ENCODE results near the gene RIBC1.

Gene RIBC1

DNA sequence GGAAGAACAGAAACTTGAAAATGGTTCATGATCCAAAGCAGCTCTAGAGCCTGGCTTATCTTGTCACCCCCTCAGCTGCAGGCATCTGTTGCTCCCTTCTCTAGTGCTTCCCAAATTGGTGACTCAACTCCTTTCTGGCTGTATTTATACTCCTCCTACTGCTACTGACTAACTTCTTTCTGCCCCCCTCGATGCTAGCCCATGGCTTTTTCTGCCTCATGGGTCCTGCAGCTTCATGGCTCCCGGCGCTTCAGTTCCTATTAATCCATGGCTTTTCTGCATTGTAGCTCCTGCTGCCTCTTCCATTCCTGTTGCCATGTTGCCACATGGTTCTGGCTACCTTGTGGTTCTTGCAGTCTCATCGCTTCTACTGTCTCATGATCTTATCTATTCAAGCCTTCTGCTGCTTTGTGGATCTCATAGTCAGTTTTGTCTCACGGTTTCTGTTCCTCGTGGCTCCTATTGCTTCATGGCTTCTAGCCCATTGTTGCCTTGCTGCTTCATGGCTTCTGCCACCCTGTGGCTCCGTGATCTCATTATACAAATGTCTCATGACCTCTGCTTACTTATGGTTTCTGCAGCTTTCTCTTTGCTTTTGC, 48.4 kb upstream of the RIBC1 start (continued):
- TF ChIP-seq ZNF76 (tag by site-specific recombination; IDR thresholded peaks at IDR 0.05; ENCODE audit: borderline replicate concordance, low read depth) (no peak), ZBTB11 (tag by site-specific recombination; conservative IDR thresholded peaks at IDR 0.05; ENCODE audit: low read depth) (no peak), AEBP2 (tag by site-specific recombination; IDR thresholded peaks at IDR 0.05; ENCODE audit: borderline replicate concordance) (no peak), SCRT1 (tag by site-specific recombination; IDR thresholded peaks at IDR 0.05; ENCODE audit: borderline replicate concordance) (peak; percentile 71), ZNF426 (tag by site-specific recombination; IDR thresholded peaks at IDR 0.05) (no peak), ZNF585B (tag by site-specific recombination; IDR thresholded peaks at IDR 0.05) (no peak), ZNF768 (tag by site-specific recombination; IDR thresholded peaks at IDR 0.05) (no peak), KLF9 (tag by site-specific recombination; IDR thresholded peaks at IDR 0.05; ENCODE audit: low read depth) (no peak), ZBTB21 (tag by site-specific recombination; IDR thresholded peaks at IDR 0.05) (no peak), ZNF239 (tag by site-specific recombination; IDR thresholded peaks at IDR 0.05) (no peak), ZNF600 (tag by site-specific recombination; IDR thresholded peaks at IDR 0.05) (peak; percentile 17; the same call in 1 of the 2 replicates), ZNF830 (tag by site-specific recombination; IDR thresholded peaks at IDR 0.05; ENCODE audit: low read depth) (no peak), ZNF302 (tag by site-specific recombination; IDR thresholded peaks at IDR 0.05; ENCODE audit: low read depth) (no peak), ZNF248 (tag by site-specific recombination; IDR thresholded peaks at IDR 0.05) (no peak), ZNF596 (tag by site-specific recombination; IDR thresholded peaks at IDR 0.05) (no peak), SCRT2 (tag by site-specific recombination; IDR thresholded peaks at IDR 0.05) (peak; percentile 92), ZNF785 (tag by site-specific recombination; IDR thresholded peaks at IDR 0.05) (no peak), ZNF211 (tag by site-specific recombination; IDR thresholded peaks at IDR 0.05; ENCODE audit: low read depth) (no peak), ZNF174 (tag by site-specific recombination; IDR thresholded peaks at IDR 0.05) (no peak), SP3 (tag by site-specific recombination; IDR thresholded peaks at IDR 0.05) (no peak), ZNF560 (tag by site-specific recombination; IDR thresholded peaks at IDR 0.05; ENCODE audit: borderline replicate concordance) (no peak), ZNF610 (tag by site-specific recombination; IDR thresholded peaks at IDR 0.05; ENCODE audit: borderline replicate concordance) (no peak), ZNF324 (tag by site-specific recombination; IDR thresholded peaks at IDR 0.05) (no peak), ZNF391 (tag by site-specific recombination; IDR thresholded peaks at IDR 0.05; ENCODE audit: borderline replicate concordance, low read depth) (no peak), WT1 (tag by site-specific recombination; IDR thresholded peaks at IDR 0.05) (no peak), ZNF140 (tag by site-specific recombination; IDR thresholded peaks at IDR 0.05) (no peak), KLF1 (tag by site-specific recombination; IDR thresholded peaks at IDR 0.05) (no peak), ZNF473 (tag by site-specific recombination; IDR thresholded peaks at IDR 0.05) (no peak), GLIS2 (tag by site-specific recombination; IDR thresholded peaks at IDR 0.05) (peak; percentile 62; the same call in 1 of the 2 replicates), ZNF48 (tag by site-specific recombination; IDR thresholded peaks at IDR 0.05) (no peak), ZNF24 (tag by site-specific recombination; IDR thresholded peaks at IDR 0.05) (no peak), OSR2 (tag by site-specific recombination; IDR thresholded peaks at IDR 0.05) (peak; percentile 74), ZNF133 (tag by site-specific recombination; IDR thresholded peaks at IDR 0.05) (no peak)
- TF ChIP-seq, protein P1, sequence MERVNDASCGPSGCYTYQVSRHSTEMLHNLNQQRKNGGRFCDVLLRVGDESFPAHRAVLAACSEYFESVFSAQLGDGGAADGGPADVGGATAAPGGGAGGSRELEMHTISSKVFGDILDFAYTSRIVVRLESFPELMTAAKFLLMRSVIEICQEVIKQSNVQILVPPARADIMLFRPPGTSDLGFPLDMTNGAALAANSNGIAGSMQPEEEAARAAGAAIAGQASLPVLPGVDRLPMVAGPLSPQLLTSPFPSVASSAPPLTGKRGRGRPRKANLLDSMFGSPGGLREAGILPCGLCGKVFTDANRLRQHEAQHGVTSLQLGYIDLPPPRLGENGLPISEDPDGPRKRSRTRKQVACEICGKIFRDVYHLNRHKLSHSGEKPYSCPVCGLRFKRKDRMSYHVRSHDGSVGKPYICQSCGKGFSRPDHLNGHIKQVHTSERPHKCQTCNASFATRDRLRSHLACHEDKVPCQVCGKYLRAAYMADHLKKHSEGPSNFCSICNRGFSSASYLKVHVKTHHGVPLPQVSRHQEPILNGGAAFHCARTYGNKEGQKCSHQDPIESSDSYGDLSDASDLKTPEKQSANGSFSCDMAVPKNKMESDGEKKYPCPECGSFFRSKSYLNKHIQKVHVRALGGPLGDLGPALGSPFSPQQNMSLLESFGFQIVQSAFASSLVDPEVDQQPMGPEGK (tag by site-specific recombination; IDR thresholded peaks at IDR 0.05), result no peak
- TF ChIP-seq, protein P2, sequence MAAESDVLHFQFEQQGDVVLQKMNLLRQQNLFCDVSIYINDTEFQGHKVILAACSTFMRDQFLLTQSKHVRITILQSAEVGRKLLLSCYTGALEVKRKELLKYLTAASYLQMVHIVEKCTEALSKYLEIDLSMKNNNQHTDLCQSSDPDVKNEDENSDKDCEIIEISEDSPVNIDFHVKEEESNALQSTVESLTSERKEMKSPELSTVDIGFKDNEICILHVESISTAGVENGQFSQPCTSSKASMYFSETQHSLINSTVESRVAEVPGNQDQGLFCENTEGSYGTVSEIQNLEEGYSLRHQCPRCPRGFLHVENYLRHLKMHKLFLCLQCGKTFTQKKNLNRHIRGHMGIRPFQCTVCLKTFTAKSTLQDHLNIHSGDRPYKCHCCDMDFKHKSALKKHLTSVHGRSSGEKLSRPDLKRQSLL (tag by site-specific recombination; IDR thresholded peaks at IDR 0.05), result 0 out of 2 replicates have a peak, but pooled peaks have one; percentile 33

Measured in HEK293 (cell line).